Spinal cord (tissue), 10 donors: ENCODE results near the gene KCNQ5. TPM values are rescaled to one million over a fixed set of nuclear protein-coding genes. Genes with fewer than 3 reads are reported as not detected.

Experiments used
- DNase-seq, 6 donors: peaks; one replicate each; pipeline versions ENCODE4 v3.0.0 to v3.0.0-alpha.2; 2013 to 2015; ENCODE audit warnings: low spot score in 6 of 6, low read depth in 4 of 6
- H3K27ac ChIP-seq: one replicate; pipeline ENCODE4 v1.5.1; 2013; ENCODE audit warnings: low read depth, low read length, control low read depth
- H3K27me3 ChIP-seq: one replicate; pipeline ENCODE4 v1.6.1; 2013; ENCODE audit warnings: low read length; ENCODE audit not compliant: control insufficient read depth, insufficient read depth
- H3K36me3 ChIP-seq: one replicate; pipeline ENCODE4 v1.6.1; 2013; ENCODE audit warnings: low read length; ENCODE audit not compliant: control insufficient read depth, insufficient read depth
- H3K4me1 ChIP-seq: one replicate; pipeline ENCODE4 v1.6.1; 2013; ENCODE audit warnings: low read length; ENCODE audit not compliant: control insufficient read depth, insufficient read depth
- H3K4me3 ChIP-seq: one replicate; pipeline ENCODE4 v1.5.1; 2013; ENCODE audit warnings: low read depth, low read length, control low read depth
- H3K9me3 ChIP-seq: one replicate; pipeline ENCODE4 v1.6.1; 2013; ENCODE audit warnings: low read length; ENCODE audit not compliant: control insufficient read depth, insufficient read depth
- WGBS: methylation state at CpG from one replicate; pipeline ENCODE4 v1.1.5; 2013; ENCODE audit warnings: missing lambda C conversion rate; ENCODE audit not compliant: insufficient coverage; 5-methylcytosine and 5-hydroxymethylcytosine counted together
- polyA plus RNA-seq, 2 donors: library from polyadenylated mRNA; unstranded; fragments of 120-200 nt; gene quantifications; one replicate each; pipeline ENCODE4 v1.2.1, GENCODE V29; 2013; ENCODE audit not compliant: insufficient read length in 2 of 2
- total RNA-seq, 2 donors: library from RNA; depleted of rRNA in 1 of 2; stranded (reverse); fragments of 120-200 nt in 1 of 2; fragments of >200 nt in 1 of 2; gene quantifications; one replicate each; pipeline versions ENCODE4 v1.2.3 to v1.2.4, GENCODE V29; 2013 to 2014
- donor health status: healthy.

The KCNQ5 gene
- total and polyA plus RNA-seq, 4 donors: 2.4 to 9.2 (median 6.5) TPM

- no CpG with 5 or more reads among the region's 1 CpG for WGBS
- Histone ChIP-seq H3K27ac (no peak overlapping the region), H3K9me3 (no peaks in the 10 kb centered on the region), H3K4me3 (no peak overlapping the region), H3K27me3 (no peaks in the 10 kb centered on the region), H3K36me3 (no peaks in the 10 kb centered on the region), H3K4me1 (no peaks in the 10 kb centered on the region)
- DNase-seq: no peak
Observed at GRCh38 chr6:72922401-72922800, 300.5 kb downstream of the KCNQ5 start.

DNA sequence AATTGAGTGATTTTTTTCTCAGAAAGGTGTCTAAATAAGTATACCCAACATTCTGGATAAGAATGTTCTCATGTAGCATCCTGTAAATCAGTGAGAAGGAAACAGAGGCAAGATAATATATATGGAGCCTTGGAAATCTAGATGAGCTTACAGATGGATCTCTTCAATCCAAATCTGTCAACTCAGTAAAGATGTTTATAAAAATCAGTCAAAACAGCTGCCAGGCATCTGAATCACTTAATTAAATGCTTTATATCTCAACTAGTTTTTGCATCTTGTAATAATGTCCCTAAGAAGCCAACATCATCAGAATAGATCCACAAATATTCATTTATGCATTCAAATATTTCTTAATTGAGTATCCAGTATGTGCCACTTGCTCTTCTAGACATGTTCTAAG lies 303.3 kb downstream of the KCNQ5 start:
- Histone ChIP-seq H3K9me3 (no peaks in the 10 kb centered on the region), H3K4me1 (no peaks in the 10 kb centered on the region), H3K4me3 (no peak overlapping the region), H3K36me3 (no peaks in the 10 kb centered on the region), H3K27me3 (no peaks in the 10 kb centered on the region), H3K27ac (no peak overlapping the region)
- DNase-seq: no peak

DNA sequence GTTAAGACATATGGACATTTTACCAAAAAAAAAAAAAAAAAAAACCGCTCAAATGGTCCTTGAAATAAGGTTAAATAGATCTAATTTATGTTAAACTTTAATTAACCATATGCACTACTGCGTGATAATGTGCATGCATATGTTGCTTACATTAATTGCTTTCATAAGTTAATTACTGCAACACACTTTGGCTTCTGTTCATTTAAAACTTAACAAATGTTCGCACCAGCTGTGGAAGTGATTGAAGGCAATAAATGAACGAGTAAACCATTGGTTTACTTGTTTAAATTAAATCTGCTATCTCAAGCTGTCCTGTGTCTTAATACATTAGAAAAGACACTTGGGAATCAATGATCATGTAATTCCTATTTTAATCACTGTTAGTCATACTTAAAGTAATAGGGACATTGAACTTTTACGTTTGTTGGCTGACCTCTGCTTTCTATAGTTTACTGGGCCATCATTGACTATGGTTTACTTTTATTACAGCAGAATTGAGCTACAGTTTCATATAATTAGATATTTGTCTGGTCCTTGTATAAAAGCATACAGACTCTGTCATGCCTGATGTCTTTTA lies 308.8 kb downstream of the KCNQ5 start:
- Histone ChIP-seq H3K27ac (no peak overlapping the region), H3K4me1 (no peaks in the 10 kb centered on the region), H3K4me3 (no peak overlapping the region), H3K27me3 (no peaks in the 10 kb centered on the region), H3K36me3 (no peaks in the 10 kb centered on the region), H3K9me3 (no peaks in the 10 kb centered on the region)
- no CpG with 5 or more reads among the region's 5 CpGs for WGBS
- DNase-seq: peak in 2 of 6 donors; percentile 63 to 78

DNA sequence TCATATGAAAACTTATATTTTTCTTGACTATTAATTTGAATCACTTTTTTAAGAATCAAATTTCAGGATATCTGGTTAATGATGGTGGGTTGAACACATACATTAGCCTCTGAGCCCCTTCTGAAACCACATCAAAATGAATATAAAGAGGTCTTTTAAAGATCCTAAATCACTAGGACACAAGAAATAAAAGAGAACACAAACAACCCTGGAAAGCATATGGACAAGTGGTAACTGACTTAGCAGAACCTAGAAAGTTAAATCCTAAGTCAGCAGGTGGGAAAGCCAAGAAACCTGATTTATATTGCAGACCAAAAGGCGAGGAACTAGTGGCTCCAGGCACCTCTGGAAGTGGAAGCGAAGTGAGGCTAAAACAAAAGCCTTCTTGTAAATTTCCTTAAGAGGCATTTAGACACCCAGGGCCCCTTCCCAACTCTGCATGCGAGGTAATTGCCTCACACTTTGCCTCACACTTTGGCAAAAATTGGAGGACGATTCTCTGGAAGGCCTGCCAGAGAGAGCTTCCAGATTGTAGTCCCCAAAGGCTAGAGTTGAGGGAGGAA lies 309.5 kb downstream of the KCNQ5 start:
- peak in 1 of 6 donors; percentile 59 for DNase-seq
- H3K4me1 ChIP-seq: no peaks in the 10 kb centered on the region
- H3K27ac ChIP-seq: no peak overlapping the region
- 63% methylated on average over 2 of the region's 4 CpGs for WGBS
- no peak overlapping the region for H3K4me3 ChIP-seq
- no peaks in the 10 kb centered on the region for H3K27me3 ChIP-seq
- H3K36me3 ChIP-seq: no peaks in the 10 kb centered on the region
- H3K9me3 ChIP-seq: no peaks in the 10 kb centered on the region

- H3K4me3 ChIP-seq: no peak overlapping the region
- 100% methylated on average over 1 of the region's 4 CpGs for WGBS
- H3K36me3 ChIP-seq: no peaks in the 10 kb centered on the region
- no peaks in the 10 kb centered on the region for H3K9me3 ChIP-seq
- peak in 1 of 6 donors; percentile 15 for DNase-seq
- no peaks in the 10 kb centered on the region for H3K4me1 ChIP-seq
- H3K27ac ChIP-seq: no peak overlapping the region
- no peaks in the 10 kb centered on the region for H3K27me3 ChIP-seq
Observed at GRCh38 chr6:72933233-72933632, 311.4 kb downstream of the KCNQ5 start.

- no peaks in the 10 kb centered on the region for H3K4me1 ChIP-seq
- H3K9me3 ChIP-seq: no peaks in the 10 kb centered on the region
- H3K4me3 ChIP-seq: no peak overlapping the region
- H3K27me3 ChIP-seq: no peaks in the 10 kb centered on the region
- H3K36me3 ChIP-seq: no peaks in the 10 kb centered on the region
- WGBS: no CpG with 5 or more reads among the region's 4 CpGs
- no peak overlapping the region for H3K27ac ChIP-seq
- peak in 1 of 6 donors; percentile 67 for DNase-seq
Observed at GRCh38 chr6:72936766-72937559, 315.1 kb downstream of the KCNQ5 start.

- no peak for DNase-seq
- H3K36me3 ChIP-seq: no peaks in the 10 kb centered on the region
- WGBS: no CpG with 5 or more reads among the region's 3 CpGs
- H3K27me3 ChIP-seq: no peaks in the 10 kb centered on the region
- H3K4me3 ChIP-seq: no peak overlapping the region
- no peaks in the 10 kb centered on the region for H3K9me3 ChIP-seq
- H3K27ac ChIP-seq: no peak overlapping the region
- no peaks in the 10 kb centered on the region for H3K4me1 ChIP-seq
Observed at GRCh38 chr6:72938104-72938503, 316.2 kb downstream of the KCNQ5 start.

- peak in 1 of 6 donors; percentile 71 for DNase-seq
- no peaks in the 10 kb centered on the region for H3K36me3 ChIP-seq
- 71% methylated on average over 7 of the region's 8 CpGs for WGBS
Observed at GRCh38 chr6:72939004-72939403, 317.1 kb downstream of the KCNQ5 start.

DNA sequence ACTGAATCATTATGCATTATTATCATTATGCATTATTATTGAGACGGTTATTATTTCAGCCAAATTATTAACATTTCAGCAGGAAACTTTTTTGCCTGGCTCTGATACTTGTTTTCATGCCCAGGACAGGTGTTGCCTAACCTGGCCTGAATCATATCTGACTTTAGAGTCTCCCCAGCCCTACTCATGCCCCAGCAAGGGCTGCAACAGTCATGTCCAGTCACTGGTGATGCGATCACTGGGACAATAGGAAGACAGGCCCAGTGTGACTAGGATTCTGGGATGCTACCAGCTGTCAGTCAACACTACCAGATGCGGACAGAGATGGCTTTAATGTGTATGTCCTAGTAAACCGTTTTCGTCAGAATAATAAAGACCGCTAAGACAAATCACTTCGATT lies 318.4 kb downstream of the KCNQ5 start:
- 93% methylated on average over 5 of the region's 7 CpGs for WGBS
- Histone ChIP-seq H3K4me3 (no peak overlapping the region), H3K4me1 (no peaks in the 10 kb centered on the region), H3K9me3 (no peaks in the 10 kb centered on the region), H3K36me3 (no peaks in the 10 kb centered on the region), H3K27me3 (no peaks in the 10 kb centered on the region), H3K27ac (no peak overlapping the region)
- no peak for DNase-seq

More at GRCh38 chr6:72939004-72939403, 317.1 kb downstream of the KCNQ5 start:
- H3K27ac ChIP-seq: no peak overlapping the region
- H3K27me3 ChIP-seq: no peaks in the 10 kb centered on the region
- no peaks in the 10 kb centered on the region for H3K4me1 ChIP-seq
- H3K4me3 ChIP-seq: no peak overlapping the region
- no peaks in the 10 kb centered on the region for H3K9me3 ChIP-seq

DNA sequence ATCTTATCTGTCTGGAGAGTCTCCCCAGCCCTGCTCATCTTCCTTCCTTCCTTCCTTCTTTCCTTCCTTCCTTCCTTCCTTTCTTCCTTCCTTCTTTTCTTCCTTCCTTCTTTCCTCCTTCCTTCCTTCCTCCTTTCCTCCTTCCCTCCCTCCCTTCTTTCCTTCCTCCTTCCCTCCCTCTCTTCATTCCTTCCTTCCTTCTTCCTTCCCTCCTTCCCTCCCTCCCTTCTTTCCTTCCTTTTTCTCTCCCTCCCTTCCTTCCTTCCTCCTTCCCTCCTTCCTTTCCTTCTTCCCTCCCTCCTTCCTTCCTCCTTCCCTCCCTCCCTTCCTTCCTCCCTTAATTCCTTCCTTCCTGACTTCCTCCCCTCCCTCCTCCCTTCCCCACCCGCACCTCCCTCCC lies 319.4 kb downstream of the KCNQ5 start:
- H3K4me3 ChIP-seq: no peak overlapping the region
- H3K4me1 ChIP-seq: no peaks in the 10 kb centered on the region
- no CpG with 5 or more reads among the region's 1 CpG for WGBS
- H3K36me3 ChIP-seq: no peaks in the 10 kb centered on the region
- H3K27me3 ChIP-seq: no peaks in the 10 kb centered on the region
- DNase-seq: no peak
- no peaks in the 10 kb centered on the region for H3K9me3 ChIP-seq
- no peak overlapping the region for H3K27ac ChIP-seq
